ENCODE measurements around the gene BEND7.

DNA sequence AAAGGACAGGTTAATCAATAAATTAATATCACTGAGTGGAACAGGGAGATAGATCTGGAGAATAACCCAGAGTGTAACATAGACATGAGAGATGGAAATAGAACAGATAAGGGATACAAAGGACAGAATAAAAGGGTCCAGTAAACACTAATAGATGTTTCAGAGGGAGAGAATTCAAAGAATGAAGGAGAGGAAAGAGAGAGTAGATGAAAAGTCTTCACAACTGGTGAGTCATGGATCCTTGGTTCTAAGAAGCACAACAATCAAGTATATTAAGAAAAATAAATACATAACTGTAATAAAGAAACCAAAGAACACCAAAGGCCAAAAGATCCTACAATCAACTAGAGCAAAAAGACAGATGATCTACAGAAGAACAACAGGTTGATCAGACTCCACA, 66.3 kb downstream of the BEND7 start:
- TF ChIP-seq, protein P1, sequence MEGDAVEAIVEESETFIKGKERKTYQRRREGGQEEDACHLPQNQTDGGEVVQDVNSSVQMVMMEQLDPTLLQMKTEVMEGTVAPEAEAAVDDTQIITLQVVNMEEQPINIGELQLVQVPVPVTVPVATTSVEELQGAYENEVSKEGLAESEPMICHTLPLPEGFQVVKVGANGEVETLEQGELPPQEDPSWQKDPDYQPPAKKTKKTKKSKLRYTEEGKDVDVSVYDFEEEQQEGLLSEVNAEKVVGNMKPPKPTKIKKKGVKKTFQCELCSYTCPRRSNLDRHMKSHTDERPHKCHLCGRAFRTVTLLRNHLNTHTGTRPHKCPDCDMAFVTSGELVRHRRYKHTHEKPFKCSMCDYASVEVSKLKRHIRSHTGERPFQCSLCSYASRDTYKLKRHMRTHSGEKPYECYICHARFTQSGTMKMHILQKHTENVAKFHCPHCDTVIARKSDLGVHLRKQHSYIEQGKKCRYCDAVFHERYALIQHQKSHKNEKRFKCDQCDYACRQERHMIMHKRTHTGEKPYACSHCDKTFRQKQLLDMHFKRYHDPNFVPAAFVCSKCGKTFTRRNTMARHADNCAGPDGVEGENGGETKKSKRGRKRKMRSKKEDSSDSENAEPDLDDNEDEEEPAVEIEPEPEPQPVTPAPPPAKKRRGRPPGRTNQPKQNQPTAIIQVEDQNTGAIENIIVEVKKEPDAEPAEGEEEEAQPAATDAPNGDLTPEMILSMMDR (IDR thresholded peaks at IDR 0.05; ENCODE audit: insufficient read depth, low read length) = no peak
- no peak for TF ChIP-seq GABPA (IDR thresholded peaks at IDR 0.05; ENCODE audit: low read depth)
- TF ChIP-seq, protein P2, sequence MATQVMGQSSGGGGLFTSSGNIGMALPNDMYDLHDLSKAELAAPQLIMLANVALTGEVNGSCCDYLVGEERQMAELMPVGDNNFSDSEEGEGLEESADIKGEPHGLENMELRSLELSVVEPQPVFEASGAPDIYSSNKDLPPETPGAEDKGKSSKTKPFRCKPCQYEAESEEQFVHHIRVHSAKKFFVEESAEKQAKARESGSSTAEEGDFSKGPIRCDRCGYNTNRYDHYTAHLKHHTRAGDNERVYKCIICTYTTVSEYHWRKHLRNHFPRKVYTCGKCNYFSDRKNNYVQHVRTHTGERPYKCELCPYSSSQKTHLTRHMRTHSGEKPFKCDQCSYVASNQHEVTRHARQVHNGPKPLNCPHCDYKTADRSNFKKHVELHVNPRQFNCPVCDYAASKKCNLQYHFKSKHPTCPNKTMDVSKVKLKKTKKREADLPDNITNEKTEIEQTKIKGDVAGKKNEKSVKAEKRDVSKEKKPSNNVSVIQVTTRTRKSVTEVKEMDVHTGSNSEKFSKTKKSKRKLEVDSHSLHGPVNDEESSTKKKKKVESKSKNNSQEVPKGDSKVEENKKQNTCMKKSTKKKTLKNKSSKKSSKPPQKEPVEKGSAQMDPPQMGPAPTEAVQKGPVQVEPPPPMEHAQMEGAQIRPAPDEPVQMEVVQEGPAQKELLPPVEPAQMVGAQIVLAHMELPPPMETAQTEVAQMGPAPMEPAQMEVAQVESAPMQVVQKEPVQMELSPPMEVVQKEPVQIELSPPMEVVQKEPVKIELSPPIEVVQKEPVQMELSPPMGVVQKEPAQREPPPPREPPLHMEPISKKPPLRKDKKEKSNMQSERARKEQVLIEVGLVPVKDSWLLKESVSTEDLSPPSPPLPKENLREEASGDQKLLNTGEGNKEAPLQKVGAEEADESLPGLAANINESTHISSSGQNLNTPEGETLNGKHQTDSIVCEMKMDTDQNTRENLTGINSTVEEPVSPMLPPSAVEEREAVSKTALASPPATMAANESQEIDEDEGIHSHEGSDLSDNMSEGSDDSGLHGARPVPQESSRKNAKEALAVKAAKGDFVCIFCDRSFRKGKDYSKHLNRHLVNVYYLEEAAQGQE (IDR thresholded peaks at IDR 0.05; ENCODE audit: insufficient replicate concordance, low read depth) = no peak
- no peak for TF ChIP-seq POLR2AphosphoS5 (IDR thresholded peaks at IDR 0.05; ENCODE audit: low read depth)
- TF ChIP-seq SPI1 (IDR thresholded peaks at IDR 0.05; ENCODE audit: borderline replicate concordance, low read depth) = no peak
